ENCODE results near the gene DNASE1L2. TPM values are rescaled to one million over a fixed set of nuclear protein-coding genes. Genes with fewer than 3 reads are reported as not detected.

DNASE1L2 gene
- total and polyA plus RNA-seq, 2 of the 8 experiments (the other 6 are each of a cell fraction or from before 2014, with no cell fraction given), result 0.35 to 0.97 TPM

DNA sequence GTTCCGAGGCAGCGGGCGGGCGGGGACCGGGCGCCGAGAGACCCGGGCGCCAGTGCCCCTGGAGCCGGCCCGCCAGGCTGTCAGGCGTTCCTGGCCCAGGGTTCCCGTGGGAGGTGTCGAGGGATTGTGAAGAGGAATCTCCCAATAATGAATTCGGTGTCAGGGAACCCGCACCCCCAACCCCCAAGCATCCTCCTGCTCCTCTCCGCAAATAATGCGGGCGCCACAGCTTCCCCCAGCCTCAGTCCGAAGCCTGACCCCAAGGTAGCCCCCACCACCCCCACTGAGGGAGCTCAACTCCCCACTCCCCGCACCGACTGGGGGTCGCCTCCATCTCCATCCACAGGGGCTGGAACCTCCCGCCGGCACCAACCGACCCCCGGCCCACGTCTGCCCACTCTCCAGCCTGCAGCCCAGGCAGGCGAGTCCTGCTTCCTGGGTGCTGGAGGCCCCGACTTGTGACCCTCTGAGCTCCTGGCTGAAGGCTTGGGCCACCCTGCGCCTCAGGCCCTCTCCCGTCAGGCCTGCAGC is 39.2 kb upstream of the DNASE1L2 start:
- Histone ChIP-seq H3K9ac (replicated peaks in 1 of 4; ENCODE audit: extremely low read depth in 1 of 4, low read depth in 3 of 4, low read length in 3 of 4) (no peak overlapping the region), H3K4me1 (replicated peaks in 1 of 4; ENCODE audit: control insufficient read depth in 3 of 4, insufficient read depth in 4 of 4, low read length in 3 of 4) (peaks cover 0 to 10% (median 3%) of the 10 kb centered on the region in 4 experiments; a peak in 4 of 7 replicates), H3K23ac (ENCODE audit: insufficient read length) (no peak overlapping the region), H3K4me2 (ENCODE audit: insufficient read depth in 1 of 2, low read depth in 2 of 2, low read length in 2 of 2) (peak overlapping the region; percentile 52 to 67), H3K14ac (ENCODE audit: insufficient read length) (no peak overlapping the region), H3K79me2 (ENCODE audit: control insufficient read depth in 1 of 2, insufficient read depth in 2 of 2, low read length in 2 of 2) (no peaks in the 10 kb centered on the region), H2BK15ac (ENCODE audit: low read length) (peak overlapping the region; percentile 72), H3K4me3 (ENCODE audit: extremely low read depth in 1 of 4, insufficient read depth in 2 of 4, low read depth in 3 of 4, low read length in 4 of 4) (peak overlapping the region in 2 of 4 experiments; percentile 48 to 63; a peak in 4 of 8 replicates), H2BK5ac (ENCODE audit: low read depth, low read length) (no peak overlapping the region), H3K4ac (replicated peaks; ENCODE audit: insufficient read length, low read depth, low read length) (peak overlapping the region; percentile 69), H4K91ac (replicated peaks; ENCODE audit: insufficient read length, low read length) (no peak overlapping the region), H2AFZ (ENCODE audit: low read length) (no peak overlapping the region), H4K5ac (ENCODE audit: insufficient read length, low read depth, low read length) (no peak overlapping the region), H3K9me3 (ENCODE audit: insufficient read depth in 2 of 2, low read depth in 1 of 2, low read length in 1 of 2) (no peaks in the 10 kb centered on the region), H3K27me3 (replicated peaks in 1 of 4; ENCODE audit: control insufficient read depth in 3 of 4, extremely low read depth in 1 of 4, insufficient read depth in 3 of 4, low read length in 3 of 4) (peaks cover 4 to 34% (median 24%) of the 10 kb centered on the region in 4 experiments), H2BK120ac (replicated peaks; ENCODE audit: low read depth, low read length) (no peak overlapping the region), H3K36me3 (ENCODE audit: control insufficient read depth in 2 of 4, insufficient read depth in 4 of 4, low read length in 3 of 4) (no peaks in the 10 kb centered on the region), H3K23me2 (ENCODE audit: low read depth, low read length) (peaks cover 8% of the 10 kb centered on the region; the same call in 1 of the 2 replicates), H3K56ac (replicated peaks; ENCODE audit: insufficient read length, low read depth, low read length) (no peak overlapping the region), H4K20me1 (replicated peaks in 1 of 2; ENCODE audit: control insufficient read depth in 1 of 2, insufficient read depth in 2 of 2, low read length in 2 of 2) (peaks cover 4 to 14% of the 10 kb centered on the region in 2 experiments), H2BK20ac (ENCODE audit: low read length) (no peak overlapping the region), H3K18ac (ENCODE audit: extremely low read depth, low read length) (no peak overlapping the region), H3K79me1 (ENCODE audit: low read depth, low read length) (no peaks in the 10 kb centered on the region), H4K8ac (ENCODE audit: extremely low read depth, insufficient read depth, low read length) (peak overlapping the region; percentile 89), H3K27ac (ENCODE audit: low read depth, low read length) (no peak overlapping the region), H2AK5ac (ENCODE audit: low read depth, low read length) (peak overlapping the region; percentile 24; the same call in 1 of the 2 replicates), H2BK12ac (ENCODE audit: low read depth, low read length) (no peak overlapping the region)
- 59% methylated on average over 10 of the region's 32 CpGs; no CpG with 5 or more reads in 1 of the 2 experiments for WGBS, 2 experiments (ENCODE audit: extremely low coverage in 1 of 2, insufficient coverage in 1 of 2, insufficient read length in 1 of 2, insufficient replicate concordance in 2 of 2, low coverage in 1 of 2, low lambda C conversion rate in 2 of 2, missing lambda C conversion rate in 1 of 2)
- TF ChIP-seq SUZ12 (IDR thresholded peaks at IDR 0.05; ENCODE audit: low read length) (peak; percentile 31), TCF12 (IDR thresholded peaks at IDR 0.05; ENCODE audit: low read depth, low read length) (no peak), EGR1 (IDR thresholded peaks at IDR 0.05; ENCODE audit: borderline replicate concordance, low read depth, low read length) (no peak), ZNF274 (IDR thresholded peaks at IDR 0.05; ENCODE audit: borderline replicate concordance, extremely low read depth, low read length) (no peak), EZH2 (IDR thresholded peaks at IDR 0.05; ENCODE audit: low read depth, low read length, severe bottlenecking) (no peak)
- POLR2A ChIA-PET (ENCODE audit: partially characterized antibody), result interaction anchor here (0.5 to 6.9 kb wide), 12 partner anchors 9 to 309 kb away, joined by 3 to 63 read pairs (median 4); partner anchors contain the start of genes BRICD5, DNASE1L2, ECI1 and MLST8
- FAIRE-seq (no peak), DNase-seq (ENCODE audit: low read depth in 1 of 2, low spot score in 2 of 2) (no peak)
- CTCF ChIA-PET (ENCODE audit: partially characterized antibody), result interaction anchor here (0.6 to 1.8 kb wide), 2 partner anchors 39 to 467 kb away, joined by 3 to 6 read pairs; partner anchors contain the start of gene DNASE1L2

Data from H1 (cell line).